ENCODE measurements around the gene EYA2.
"Not testable (repeated sequence)": the region's sequence is repeated elsewhere in the genome, so short reads cannot be mapped to it uniquely, and the experiment has no call there.

Gene EYA2

DNA sequence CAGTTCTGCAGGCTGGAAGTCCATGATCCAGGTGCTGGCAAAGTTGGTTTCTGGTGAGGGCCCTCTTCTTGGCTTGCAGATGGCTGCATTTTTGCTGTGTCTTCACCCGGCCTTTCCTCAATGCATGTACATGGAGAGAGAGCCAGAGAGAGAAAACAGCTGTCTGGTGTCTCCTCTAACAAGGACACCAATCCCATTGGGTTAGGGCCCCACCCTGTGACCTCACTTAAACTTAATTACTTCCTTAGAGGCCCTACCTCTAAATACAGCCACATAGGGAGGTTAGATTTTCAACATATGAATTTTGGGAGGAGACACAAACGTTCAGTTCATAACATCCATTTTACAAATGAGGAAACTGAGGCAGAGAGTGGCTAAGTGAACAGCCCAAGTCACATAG, 259.4 kb downstream of the EYA2 start:
- no peak for DNase-seq

DNA sequence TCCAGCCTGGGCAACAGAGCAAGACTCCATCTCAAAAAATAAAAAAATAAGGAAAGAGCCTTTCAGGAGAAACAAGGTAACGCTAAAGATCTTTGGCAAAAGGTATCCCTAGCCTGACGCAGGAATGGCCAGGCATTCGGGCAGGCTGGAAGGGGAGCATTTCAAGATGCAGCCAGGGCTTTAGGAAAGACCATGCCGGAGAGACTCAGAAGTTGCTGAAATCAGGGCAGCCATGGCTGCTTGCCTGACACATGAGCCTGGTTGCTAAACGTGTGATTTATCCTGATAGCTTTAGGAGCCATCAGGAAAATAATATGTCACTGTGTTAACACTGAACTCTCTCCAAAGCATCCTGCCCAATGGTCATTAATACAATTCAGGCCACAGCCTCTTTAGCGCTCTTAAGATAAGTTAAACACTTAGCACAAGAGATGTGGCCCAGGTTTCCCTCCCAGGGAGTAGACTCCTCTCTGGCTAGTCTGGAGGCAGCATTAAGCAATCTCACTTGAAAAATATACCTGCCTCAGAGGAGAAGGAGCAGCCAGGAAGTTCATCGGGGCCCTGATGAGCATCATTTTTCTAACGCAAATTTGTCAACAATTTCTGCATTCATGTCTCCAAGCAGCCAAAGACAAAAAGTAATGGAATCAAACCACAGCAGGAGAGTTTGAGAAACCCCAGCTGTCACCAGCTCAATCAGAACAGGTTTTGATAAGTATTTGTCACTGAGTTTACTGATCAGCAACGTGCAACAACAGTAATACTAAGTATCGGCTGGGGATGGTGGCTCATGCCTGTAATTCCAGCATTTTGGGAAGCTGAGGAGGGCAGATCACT, 261.9 kb downstream of the EYA2 start:
- DNase-seq = no peak

DNA sequence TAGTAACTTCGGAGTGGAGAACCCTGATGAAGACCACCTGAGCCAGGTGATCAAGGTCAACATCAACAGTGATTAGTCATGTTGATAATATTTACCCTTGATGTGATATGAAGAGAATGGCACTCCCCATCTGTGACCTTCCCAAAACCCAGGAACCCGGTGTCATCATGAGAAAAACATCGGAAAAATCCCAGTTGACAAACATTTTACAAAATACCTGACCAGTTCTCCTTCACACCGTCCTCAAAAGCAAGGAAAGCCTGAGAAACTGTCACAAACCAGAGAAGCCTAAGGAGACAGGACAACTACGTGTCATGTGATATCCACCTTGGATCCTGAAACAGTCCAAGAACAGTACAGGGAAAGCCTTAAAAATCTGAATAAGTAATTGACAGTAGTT, 264.5 kb downstream of the EYA2 start:
- DNase-seq = no peak

DNA sequence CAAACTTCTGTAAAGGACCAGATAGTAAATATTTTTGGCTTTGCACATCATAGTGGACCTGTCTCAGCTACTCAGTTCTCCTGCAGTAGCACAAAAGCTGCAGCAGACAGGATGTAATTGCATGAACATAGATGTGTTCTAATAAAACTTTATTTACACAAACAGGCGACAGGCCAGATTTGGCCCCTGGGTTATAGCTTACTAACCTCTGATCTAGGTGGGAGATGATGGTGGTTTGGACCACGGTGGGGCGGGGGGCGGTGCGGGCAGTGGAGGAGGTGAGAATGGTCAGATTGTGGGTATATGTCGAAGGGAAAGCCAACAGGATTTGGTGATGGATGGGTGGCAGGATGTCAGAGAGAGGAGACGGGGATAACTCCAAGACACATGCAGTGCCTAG, 265.6 kb downstream of the EYA2 start:
- DNase-seq = no peak

DNA sequence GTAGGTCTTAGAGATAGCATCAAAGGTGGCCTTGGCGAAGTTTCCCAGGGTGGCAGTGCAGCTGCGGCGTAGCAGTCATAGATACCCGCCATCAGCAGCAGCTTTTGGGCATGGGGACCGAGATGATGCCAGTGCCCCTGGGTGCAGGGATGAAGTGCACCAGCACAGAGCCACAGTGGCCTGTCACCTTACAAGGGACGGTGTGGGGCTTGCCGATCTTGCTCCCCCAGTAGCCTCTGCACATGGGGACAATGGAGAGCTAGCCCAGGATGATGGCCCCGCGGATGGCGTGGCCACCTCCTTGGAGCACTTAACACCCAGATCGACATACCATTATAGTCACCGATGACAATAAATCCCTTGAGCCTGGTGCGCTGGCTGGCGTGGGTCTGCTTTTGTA, 266.3 kb downstream of the EYA2 start:
- DNase-seq = no peak

DNA sequence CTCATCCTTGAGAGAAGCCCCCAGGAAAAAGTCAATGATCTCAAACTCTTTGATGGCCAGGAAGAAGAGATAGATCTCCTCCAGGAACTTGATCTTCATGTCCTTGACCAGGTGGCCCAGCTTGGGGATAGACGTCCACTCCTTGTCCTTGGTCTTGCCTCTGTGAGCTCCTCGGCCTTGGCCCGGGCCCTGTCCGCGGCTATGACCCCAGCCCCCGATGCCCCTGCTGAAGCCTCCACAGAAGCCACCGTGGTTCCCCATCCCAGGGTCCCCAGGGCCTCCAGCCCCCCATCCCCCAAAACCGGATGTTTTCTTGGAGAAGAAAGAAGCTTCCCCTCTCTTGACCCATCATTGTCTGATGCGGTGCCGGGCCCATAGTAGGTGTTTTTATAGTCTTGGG, 266.8 kb downstream of the EYA2 start:
- no peak for DNase-seq

DNA sequence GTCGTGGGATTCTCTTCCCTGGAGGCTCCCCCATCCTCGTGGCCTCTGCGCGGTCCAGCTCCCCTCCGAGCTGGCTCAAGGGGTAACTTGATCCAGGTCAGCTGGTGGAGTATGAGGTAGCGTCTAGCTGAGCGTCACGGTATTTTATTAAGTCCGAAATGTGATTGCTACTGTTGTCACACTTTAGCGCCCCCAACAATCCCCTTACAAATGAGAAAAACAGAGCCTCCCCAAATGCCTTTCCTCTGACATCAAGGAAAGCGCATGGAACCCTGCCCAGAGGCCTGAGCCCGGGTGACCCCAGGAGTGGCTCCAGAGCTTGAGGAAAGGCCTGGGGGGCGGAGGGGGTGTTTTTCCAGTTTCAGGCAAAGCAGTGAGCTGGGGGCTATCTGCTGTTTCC, 269.5 kb downstream of the EYA2 start:
- DNase-seq = no peak

DNA sequence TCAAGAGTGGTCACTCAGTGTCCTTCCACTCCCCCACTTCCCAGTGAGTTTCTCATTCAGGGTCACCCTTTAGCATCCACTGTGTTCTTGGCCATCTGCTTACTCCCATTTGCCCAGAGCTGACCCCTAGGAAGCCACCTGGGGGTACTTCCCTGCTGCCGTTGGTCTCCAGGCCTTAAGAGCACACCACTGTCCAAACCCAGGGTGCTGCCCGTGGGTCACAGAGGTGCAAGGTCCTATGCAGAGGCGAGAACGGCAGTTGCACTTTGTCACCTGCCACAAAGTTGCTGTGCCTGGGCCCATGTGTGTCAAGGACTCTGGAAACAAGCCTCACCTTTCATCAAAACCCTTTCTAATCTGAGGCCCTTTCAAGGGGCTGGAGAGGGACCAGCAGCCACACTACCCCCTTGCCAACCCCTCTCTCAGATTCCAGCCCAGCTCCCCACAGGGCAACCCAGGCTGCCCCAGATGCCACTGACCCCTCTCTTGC, 270.8 kb downstream of the EYA2 start:
- no peak for DNase-seq

DNA sequence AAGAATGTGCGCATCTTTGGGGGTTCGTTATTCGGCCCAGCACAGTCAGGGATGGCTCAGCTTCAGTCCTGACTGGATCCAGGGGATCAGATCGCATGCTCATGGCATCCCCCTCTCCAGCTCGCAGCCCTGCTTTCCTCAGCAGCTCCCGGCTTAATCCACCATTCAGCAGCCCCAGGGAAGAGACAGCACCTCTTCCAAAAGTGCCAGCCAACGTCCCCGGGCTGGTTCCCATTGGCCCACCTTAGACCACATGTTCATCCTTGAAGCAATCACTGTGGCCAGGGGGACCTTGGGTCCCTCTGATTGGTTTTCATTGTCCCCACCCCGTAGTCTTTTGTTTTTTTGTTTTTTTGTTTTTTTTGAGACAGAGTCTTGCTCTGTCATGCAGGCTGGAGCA, 273.2 kb downstream of the EYA2 start:
- DNase-seq = no peak

DNA sequence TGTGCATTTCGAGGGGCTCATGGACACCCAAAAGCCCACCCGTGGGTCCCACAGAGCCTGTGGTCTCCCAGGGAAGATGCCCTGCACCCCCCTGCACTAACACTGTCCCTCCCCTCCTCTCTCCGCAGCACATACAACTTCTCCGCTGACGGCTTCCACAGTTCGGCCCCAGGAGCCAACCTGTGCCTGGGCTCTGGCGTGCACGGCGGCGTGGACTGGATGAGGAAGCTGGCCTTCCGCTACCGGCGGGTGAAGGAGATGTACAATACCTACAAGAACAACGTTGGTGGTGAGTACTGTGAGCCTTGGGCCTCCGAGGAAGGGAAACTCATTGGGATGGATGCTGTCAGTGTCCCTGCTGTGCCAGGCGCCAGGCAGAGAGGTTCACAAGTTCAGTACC, 277.9 kb downstream of the EYA2 start:
- no peak for DNase-seq

DNA sequence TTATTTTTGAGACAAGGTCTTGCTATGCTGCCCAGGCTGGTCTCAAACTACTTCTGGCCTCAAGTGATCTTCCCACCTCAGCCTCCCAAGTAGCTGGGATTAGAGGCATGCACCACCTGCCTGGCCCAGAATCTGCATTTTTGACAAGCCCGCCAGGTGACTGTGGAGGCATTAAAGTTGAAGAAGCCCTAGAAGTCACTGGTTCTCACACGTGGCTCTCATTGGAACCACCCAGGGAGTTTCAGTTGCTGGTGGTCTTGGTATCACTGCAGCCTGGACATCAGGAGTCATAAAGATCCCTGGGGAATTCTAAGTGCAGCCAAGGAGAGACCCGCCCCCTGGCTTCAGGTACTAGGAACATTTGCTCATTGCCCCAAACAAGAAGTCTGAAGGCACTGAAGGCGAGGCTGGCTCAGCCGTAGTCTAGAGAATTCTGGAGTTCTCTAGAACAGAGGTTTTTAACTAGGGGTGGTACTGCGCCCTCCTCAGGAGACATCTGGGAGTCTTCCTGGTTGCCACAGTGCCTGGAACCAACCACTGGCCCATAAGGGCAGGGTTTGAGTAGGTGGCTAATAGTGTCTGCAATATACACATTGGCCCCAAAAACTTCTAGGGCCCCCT, 279.1 kb downstream of the EYA2 start:
- no peak for DNase-seq

DNA sequence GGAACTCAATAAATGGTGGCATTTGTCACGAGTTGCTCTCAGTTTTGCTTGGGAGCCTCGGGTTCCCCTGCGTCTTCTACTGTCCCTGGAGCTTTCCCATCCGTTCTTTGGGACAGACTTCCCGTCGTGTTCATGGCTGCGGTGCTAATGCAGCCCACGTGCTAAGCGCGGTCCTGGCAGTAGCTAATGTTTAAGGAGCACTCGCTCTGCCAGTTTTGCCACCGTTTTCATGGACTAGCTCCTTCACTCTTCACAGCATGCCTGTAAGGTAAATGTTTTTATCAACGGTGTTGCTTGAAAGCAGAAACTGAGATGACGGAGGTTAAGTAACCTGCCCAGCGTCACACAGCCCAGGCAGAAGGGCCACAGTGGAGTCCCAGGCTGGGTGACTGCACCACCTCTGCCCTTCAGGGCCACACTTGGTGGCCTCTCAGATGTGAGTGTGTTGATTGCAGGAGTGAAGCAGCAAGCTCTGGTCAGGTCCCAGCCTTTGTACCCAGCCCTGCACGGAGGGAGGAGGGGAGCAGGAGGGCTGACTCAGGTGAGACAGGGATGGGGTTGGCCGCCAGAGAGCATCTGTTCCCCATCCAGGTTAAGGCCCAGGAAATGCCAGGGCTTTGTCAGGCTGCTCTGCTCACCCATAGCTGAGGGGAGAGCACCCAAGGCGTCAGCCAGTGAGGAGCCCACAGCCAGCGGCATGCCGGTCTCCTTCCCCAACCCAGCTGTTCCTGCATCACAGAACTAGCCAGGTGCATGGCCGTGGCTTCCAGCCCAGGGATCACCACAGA, 280.0 kb downstream of the EYA2 start:
- no peak for DNase-seq

DNA sequence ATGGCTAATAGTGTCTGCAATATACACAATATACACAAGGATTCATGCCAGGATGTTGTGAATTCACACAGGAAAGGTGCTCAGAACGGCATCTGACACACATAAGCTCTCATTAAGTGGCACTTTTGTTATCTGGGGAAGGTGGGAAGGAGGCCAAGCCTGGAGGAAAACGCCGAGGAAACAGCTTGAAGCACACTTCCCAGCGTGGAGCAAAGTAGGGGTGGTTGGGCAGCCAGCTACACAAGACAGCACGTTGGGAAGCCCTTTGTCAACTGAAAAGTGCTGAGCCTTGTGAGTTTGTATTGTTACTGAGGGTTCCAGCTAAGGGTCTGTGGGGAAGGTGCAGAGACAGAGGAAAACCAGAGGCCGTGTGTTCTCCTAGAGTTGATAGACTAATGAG, 280.9 kb downstream of the EYA2 start:
- no peak for DNase-seq

DNA sequence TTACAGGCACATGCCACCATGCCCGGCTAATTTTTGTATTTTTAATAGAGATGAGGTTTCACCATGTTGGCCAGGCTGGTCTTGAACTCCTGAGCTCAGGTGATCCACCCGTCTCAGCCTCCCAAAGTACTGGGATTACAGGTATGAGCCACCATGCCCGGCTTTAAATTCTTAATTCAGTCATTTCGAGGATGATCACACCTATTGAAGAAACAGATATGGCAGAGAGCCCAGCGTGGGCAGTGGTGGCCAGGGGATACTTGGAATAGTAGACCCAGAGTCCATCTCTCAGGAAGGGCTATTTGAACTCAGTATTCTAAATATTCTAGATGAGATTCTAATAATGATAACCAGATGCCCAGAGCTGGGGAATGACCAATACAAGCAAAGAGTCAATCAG, 281.6 kb downstream of the EYA2 start:
- not testable (repeated sequence) for DNase-seq

DNA sequence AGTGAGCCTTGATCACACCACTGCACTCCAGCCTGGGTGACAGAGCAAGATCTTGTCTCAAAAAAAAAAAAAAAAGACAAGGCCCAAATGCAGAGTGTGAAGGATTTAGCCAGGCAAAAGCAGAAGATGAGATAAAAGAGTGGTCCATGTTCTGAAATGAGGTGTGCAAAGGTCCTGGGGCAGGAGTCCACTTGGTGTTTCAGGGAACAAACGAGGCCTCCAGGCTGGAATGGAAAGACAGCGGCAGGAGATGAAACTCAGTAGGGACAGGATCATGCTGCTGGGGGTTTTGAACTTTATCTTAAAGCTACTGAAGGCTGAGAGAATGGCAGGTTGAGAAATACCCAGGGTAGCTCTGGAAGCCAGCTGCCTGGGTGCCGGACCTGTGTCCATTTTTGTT, 283.6 kb downstream of the EYA2 start:
- DNase-seq = no peak

DNA sequence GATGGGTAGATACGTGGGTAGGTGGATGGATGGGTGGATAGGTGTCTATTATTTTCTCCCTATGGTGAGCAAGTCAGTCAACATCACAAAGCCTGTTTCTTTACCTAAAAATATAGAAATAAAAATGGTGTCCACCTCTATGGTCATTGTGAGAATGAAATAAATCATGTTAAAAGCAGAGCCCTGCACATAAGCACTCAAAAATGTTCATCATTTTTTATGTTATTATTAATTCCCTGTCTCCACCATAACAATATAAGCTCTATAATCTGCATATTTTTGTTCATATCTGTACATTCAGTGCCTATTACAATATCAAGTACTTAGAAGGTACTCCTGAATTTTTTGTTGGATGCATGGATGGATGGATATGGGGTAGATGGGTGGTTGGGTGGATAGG, 284.2 kb downstream of the EYA2 start:
- no peak for DNase-seq

DNA sequence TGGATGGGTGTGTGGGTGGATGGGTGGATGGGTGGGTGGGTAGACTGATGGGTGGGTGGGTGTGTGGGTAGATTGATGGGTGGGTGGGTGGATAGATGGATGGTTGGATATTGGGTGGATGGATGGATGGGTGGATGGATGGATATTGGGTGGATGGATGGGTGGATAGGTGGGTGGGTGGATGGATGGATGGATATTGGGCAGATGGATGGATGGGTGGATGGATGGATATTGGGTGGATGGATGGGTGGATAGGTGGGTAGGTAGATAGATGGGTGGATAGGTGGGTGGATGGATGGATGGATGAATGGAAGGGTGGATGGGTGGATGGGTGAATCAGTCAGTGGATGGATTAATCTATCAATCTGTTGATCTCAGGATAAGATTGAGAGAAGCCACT, 284.6 kb downstream of the EYA2 start:
- DNase-seq = no peak

DNA sequence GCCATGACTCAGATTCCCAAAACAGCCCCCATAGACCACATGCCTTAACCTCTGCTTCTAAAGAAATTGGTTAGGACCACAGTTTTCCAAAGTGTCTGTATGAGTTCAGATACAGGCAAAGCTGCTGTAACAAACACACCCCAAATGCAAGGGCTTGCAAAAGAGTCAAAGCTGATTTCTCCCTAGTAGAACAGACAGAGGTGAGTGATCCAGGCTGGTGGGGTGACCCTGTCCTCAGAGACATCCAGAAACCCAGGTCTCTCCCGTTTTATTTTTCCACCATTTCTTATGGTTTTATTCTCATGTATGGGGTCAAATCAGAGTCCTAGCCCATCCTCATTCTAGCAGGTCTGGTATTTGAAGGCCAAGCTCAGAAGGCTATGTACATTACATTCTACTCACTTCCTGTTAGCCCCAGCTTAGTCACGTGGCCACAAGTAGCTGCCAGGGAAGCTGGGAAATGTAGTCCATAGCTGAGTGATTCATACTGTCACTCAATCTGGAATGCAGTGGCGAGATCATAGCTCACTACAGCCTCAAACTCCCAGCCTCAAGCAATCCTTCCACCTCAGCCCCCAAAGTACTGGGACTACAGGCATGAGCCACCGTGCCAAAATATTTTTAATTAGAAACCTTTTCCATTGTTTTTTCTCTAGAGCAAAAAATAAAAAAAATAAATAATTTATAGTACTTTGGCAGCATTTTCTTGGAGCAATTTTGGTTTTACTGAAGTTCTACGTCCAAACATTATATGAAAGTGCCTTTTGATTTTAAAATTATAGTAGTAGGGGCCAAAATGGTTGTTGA, 286.6 kb downstream of the EYA2 start:
- peak; percentile 87 for DNase-seq

DNA sequence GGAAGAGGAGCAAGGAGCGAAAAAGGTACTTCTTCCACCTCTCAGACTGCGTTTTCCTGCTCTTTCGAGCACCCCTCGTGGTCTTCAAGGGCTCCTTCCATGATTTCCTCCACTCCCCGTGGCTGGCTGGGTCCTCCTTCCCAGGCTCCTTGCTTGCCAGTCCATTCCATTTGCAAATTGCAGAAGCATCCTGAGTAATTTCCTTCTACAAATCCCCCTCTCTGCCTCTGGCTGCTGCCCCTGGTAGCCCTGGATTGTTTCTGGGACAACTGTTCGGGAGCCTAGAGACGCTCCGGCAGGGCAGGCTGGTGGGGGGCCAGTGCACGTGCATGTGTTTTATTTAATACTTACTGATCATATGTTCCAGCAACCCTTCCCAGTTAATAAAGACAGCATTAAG, 288.7 kb downstream of the EYA2 start:
- no peak for DNase-seq

DNA sequence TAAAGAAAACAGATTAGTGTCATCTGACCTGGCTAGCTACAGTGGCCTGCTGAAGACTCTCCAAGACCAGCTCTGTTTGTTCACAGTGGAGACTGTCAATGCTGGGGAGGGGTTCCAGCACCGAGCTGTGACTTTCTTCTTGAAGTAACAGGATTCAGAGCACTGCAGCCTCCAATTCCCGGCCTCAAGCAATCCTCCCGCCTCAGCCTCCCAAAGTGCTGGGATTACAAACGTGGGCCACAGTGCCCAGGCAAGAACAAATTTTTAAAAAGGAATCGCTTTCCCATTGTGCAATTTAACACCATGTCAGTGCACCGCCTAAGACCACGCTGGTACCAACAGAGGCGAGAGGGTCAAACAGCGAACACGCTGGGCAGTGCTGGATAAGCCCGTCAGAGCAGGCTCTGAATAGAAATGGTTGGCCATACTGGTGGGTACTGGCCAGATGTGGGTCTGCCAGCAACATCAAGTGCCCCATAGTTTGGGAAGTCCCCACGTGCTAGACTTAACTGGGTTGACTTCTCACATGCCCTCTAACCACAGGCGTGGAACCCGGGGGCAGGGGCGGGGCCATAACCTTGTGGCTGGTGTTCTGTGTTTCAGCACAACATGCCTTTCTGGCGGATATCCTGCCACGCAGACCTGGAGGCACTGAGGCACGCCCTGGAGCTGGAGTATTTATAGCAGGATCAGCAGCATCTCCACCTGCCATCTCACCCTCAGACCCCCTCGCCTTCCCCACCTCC, 293.0 kb downstream of the EYA2 start:
- DNase-seq = no peak

DNA sequence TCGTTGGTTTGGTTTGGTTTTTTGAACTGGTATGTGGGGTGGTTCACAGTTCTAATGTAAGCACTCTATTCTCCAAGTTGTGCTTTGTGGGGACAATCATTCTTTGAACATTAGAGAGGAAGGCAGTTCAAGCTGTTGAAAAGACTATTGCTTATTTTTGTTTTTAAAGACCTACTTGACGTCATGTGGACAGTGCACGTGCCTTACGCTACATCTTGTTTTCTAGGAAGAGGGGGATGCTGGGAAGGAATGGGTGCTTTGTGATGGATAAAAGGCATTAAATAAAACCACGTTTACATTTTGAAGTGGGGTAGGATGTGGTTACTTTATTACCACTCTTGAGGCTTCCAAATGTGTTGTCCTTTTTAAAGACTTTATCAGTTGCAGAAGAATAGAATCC, 293.9 kb downstream of the EYA2 start:
- DNase-seq = no peak

DNA sequence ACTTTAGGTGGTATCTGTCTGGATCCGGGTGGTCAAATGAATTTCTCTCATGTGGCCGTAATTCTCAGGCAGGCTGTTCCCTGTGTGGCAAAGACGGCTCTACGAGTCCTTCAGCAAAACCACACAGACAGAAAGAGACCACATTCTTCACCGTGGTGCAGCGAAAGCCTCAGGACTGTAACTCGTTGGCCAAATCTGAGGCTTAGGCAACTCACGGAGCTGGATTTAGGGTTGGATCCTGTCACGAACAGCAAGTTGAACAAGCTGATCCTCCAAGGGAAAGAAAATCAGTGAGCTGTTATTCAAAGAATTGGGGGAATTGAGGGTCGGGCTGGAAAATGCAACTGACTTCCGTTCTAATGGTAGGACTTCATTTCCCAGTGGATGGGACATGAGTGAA, 294.4 kb downstream of the EYA2 start:
- peak; percentile 47 for DNase-seq
